ENCODE measurements around the gene STRN3. TPM values are rescaled to one million over a fixed set of nuclear protein-coding genes. Genes with fewer than 3 reads are reported as not detected.

Gene STRN3
- total and polyA plus RNA-seq, 2 of the 4 experiments (the other 2 are of a cell fraction), result 10.8 to 78.7 TPM

- H3K27me3 ChIP-seq (ENCODE audit: control insufficient read depth, insufficient read depth, low read length), result peaks cover 71% of the 10 kb centered on the region
- peaks cover 1% of the 10 kb centered on the region; the same call in 1 of the 2 replicates for H3K4me1 ChIP-seq (ENCODE audit: control insufficient read depth, insufficient read depth, low read length)
- no peak overlapping the region for H4K91ac ChIP-seq (ENCODE audit: insufficient read depth, low read depth, low read length)
- H2BK20ac ChIP-seq (ENCODE audit: low read depth, low read length), result no peak overlapping the region
- no peak overlapping the region for H2BK15ac ChIP-seq (ENCODE audit: low read depth, low read length)
- no peak overlapping the region for H2BK5ac ChIP-seq (ENCODE audit: low read depth, low read length, poor library complexity, severe bottlenecking)
- no peaks in the 10 kb centered on the region for H3K79me1 ChIP-seq (ENCODE audit: low read depth in 1 of 2, low read length in 2 of 2)
- H3K4ac ChIP-seq (ENCODE audit: low read depth, low read length), result no peak overlapping the region
- H3K23ac ChIP-seq (ENCODE audit: low read depth, low read length), result no peak overlapping the region
- TF ChIP-seq RAD21 (IDR thresholded peaks at IDR 0.05; ENCODE audit: low read length), result no peak
- no peak for TF ChIP-seq CEBPB (IDR thresholded peaks at IDR 0.05; ENCODE audit: low read depth, low read length)
- TF ChIP-seq MAZ (IDR thresholded peaks at IDR 0.05; ENCODE audit: borderline replicate concordance, low read depth, low read length), result no peak
- TF ChIP-seq RFX5 (IDR thresholded peaks at IDR 0.05; ENCODE audit: low read depth, low read length), result no peak
- no peak for TF ChIP-seq BHLHE40 (IDR thresholded peaks at IDR 0.05; ENCODE audit: low read depth, low read length)
- no peak for TF ChIP-seq MXI1 (IDR thresholded peaks at IDR 0.05; ENCODE audit: borderline replicate concordance, low read depth, low read length)
- no peak for TF ChIP-seq CHD1 (IDR thresholded peaks at IDR 0.05; ENCODE audit: low read depth, low read length)
- TF ChIP-seq, protein P1, sequence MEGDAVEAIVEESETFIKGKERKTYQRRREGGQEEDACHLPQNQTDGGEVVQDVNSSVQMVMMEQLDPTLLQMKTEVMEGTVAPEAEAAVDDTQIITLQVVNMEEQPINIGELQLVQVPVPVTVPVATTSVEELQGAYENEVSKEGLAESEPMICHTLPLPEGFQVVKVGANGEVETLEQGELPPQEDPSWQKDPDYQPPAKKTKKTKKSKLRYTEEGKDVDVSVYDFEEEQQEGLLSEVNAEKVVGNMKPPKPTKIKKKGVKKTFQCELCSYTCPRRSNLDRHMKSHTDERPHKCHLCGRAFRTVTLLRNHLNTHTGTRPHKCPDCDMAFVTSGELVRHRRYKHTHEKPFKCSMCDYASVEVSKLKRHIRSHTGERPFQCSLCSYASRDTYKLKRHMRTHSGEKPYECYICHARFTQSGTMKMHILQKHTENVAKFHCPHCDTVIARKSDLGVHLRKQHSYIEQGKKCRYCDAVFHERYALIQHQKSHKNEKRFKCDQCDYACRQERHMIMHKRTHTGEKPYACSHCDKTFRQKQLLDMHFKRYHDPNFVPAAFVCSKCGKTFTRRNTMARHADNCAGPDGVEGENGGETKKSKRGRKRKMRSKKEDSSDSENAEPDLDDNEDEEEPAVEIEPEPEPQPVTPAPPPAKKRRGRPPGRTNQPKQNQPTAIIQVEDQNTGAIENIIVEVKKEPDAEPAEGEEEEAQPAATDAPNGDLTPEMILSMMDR (conservative IDR thresholded peaks at IDR 0.05; ENCODE audit: low read depth, low read length), result no peak
- TF ChIP-seq MAFK (IDR thresholded peaks at IDR 0.05; ENCODE audit: low read depth, low read length), result no peak
- TF ChIP-seq, protein P2, sequence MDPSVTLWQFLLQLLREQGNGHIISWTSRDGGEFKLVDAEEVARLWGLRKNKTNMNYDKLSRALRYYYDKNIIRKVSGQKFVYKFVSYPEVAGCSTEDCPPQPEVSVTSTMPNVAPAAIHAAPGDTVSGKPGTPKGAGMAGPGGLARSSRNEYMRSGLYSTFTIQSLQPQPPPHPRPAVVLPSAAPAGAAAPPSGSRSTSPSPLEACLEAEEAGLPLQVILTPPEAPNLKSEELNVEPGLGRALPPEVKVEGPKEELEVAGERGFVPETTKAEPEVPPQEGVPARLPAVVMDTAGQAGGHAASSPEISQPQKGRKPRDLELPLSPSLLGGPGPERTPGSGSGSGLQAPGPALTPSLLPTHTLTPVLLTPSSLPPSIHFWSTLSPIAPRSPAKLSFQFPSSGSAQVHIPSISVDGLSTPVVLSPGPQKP (IDR thresholded peaks at IDR 0.05; ENCODE audit: borderline replicate concordance, low read depth, low read length), result no peak
- no peak for TF ChIP-seq RCOR1 (IDR thresholded peaks at IDR 0.05; ENCODE audit: insufficient replicate concordance, low read length)
- TF ChIP-seq SMC3 (IDR thresholded peaks at IDR 0.05; ENCODE audit: low read depth, low read length), result no peak
- TF ChIP-seq FOS (IDR thresholded peaks at IDR 0.05; ENCODE audit: low read depth, low read length), result no peak
- no peak for TF ChIP-seq POLR2A (IDR thresholded peaks at IDR 0.05; ENCODE audit: low read depth, low read length)
- no peak for TF ChIP-seq USF2 (IDR thresholded peaks at IDR 0.05; ENCODE audit: low read depth, low read length)
- H3K4me2 ChIP-seq (ENCODE audit: low read depth, low read length), result no peak overlapping the region
- no peak overlapping the region for H2AK5ac ChIP-seq (ENCODE audit: low read depth, low read length)
- dilution Hi-C loops (cut with HindIII; ENCODE audit: low sequenced_read_pairs, unreplicated experiment) (no loop called here), intact Hi-C loops (cut with micrococcal nuclease) (no loop called here), in situ Hi-C loops (cut with MboI; ENCODE audit: low sequenced_read_pairs) (no loop called here)
- ChIA-PET POLR2A (ENCODE audit: unreplicated experiment) (no interaction called here), CTCF (interaction anchor here (1.1 kb wide), 1 partner anchor 265 kb away, joined by 3 read pairs; no protein-coding TSS in a partner anchor)
- H4K20me1 ChIP-seq (ENCODE audit: insufficient read depth, low read length), result no peaks in the 10 kb centered on the region
- no peak overlapping the region for H4K5ac ChIP-seq (ENCODE audit: low read depth, low read length)
- DNase-seq (no peak), ATAC-seq (ENCODE audit: low read depth) (no peak)
- H2BK120ac ChIP-seq (ENCODE audit: low read depth, low read length), result no peak overlapping the region
- H3K9ac ChIP-seq (ENCODE audit: low read depth, low read length), result no peak overlapping the region
- no peaks in the 10 kb centered on the region for H3K9me3 ChIP-seq (ENCODE audit: control insufficient read depth, insufficient read depth, low read length)
- H3K9me1 ChIP-seq (ENCODE audit: insufficient read depth, low read length), result no peaks in the 10 kb centered on the region
- no peak overlapping the region for H3K18ac ChIP-seq (ENCODE audit: low read depth, low read length)
- H3K56ac ChIP-seq (ENCODE audit: extremely low read depth, insufficient read depth, low read length), result no peak overlapping the region
- H3K27ac ChIP-seq (ENCODE audit: insufficient read depth, low read length), result no peak overlapping the region
- H2AK9ac ChIP-seq (replicated peaks; ENCODE audit: low read depth, low read length, poor library complexity), result no peak overlapping the region
- no peak overlapping the region for H3K4me3 ChIP-seq (ENCODE audit: insufficient read depth, low read depth, low read length)
- H2AFZ ChIP-seq (replicated peaks; ENCODE audit: low read length, poor library complexity), result peak overlapping the region; percentile 60
- no peak overlapping the region for H4K8ac ChIP-seq (ENCODE audit: low read depth in 2 of 2, low read length in 2 of 2)
- 54% methylated on average over 11 of the region's 20 CpGs; no CpG with 5 or more reads in 1 of the 2 experiments for WGBS, 2 experiments (ENCODE audit: extremely low coverage in 2 of 2, insufficient read length in 1 of 2)
- BruUV-seq (replicated peaks), result no TSS peak
- no peak overlapping the region for H3K14ac ChIP-seq (replicated peaks; ENCODE audit: low read depth, low read length)
- no peaks in the 10 kb centered on the region for H3K36me3 ChIP-seq (ENCODE audit: control insufficient read depth, insufficient read depth, low read length)
These were observed 152.7 kb downstream of the STRN3 start for GRCh38 chr14:30873308-30874119.

Measured in IMR-90 (cell line).